GM12878 (cell line): ENCODE measurements around the gene DISP2. TPM values are rescaled to one million over a fixed set of nuclear protein-coding genes. Genes with fewer than 3 reads are reported as not detected.

Experiments
- ATAC-seq: fragments of 200-7000 bp; cut with Tn5 transposase; 3 replicates; pipeline ENCODE4 v1.9.1; 2020; ENCODE audit warnings: mild to moderate bottlenecking, moderate library complexity
- Bru-seq: library from RNA; stranded (reverse); fragments of 400-500 nt; gene quantifications from one replicate; lab custom pipeline; 2021; lab: Mats Ljungman, UMichigan
- BruChase-seq, 2 experiments: library from RNA; stranded (reverse); fragments of 400-500 nt; gene quantifications; one replicate each; lab custom pipeline; 2021; lab: Mats Ljungman, UMichigan
- BruUV-seq: library from RNA; stranded (reverse); fragments of 400-500 nt; replicated peaks from 2 replicates; lab custom pipeline; 2021; lab: Mats Ljungman, UMichigan
- CTCF ChIA-PET: fragments of 300-600 bp; sonication (Branson Sonifier 250); formaldehyde crosslinking; extraction: SDS; loops from one replicate; lab custom pipeline; 2021; ENCODE audit warnings: inconsistent platforms; lab: Yijun Ruan, JAX
- POLR2A ChIA-PET: fragments of 350-600 bp; formaldehyde crosslinking; extraction: SDS; loops from one replicate; lab custom pipeline; 2021; ENCODE audit warnings: inconsistent platforms; lab: Charles Lee
- RAD21 ChIA-PET: fragments of 300-600 bp; sonication (Branson Sonifier 250); formaldehyde crosslinking; loops from one replicate; lab custom pipeline; 2023; ENCODE audit warnings: antibody characterized with exemption; ENCODE audit not compliant: unreplicated experiment; lab: Charles Lee
- SMC1A ChIA-PET: fragments of 300-600 bp; sonication (Branson Sonifier 250); formaldehyde crosslinking; loops from one replicate; lab custom pipeline; 2023; ENCODE audit not compliant: unreplicated experiment, uncharacterized antibody; lab: Charles Lee
- DNase-seq: peaks from one replicate; pipeline ENCODE4 v3.0.0-alpha.2; 2011; ENCODE audit warnings: low read depth, low spot score
- FAIRE-seq: peaks from 3 replicates; lab custom pipeline; 2011; peaks lifted over from hg19 to GRCh38; lab: Jason Lieb, UNC
- H2AFZ ChIP-seq: 2 replicates; pipeline ENCODE4 v1.6.0; 2011; ENCODE audit warnings: low read depth, low read length, control low read depth; ENCODE audit not compliant: control insufficient read depth
- H3K27ac ChIP-seq: 2 replicates; pipeline ENCODE4 v1.5.1; 2011; ENCODE audit warnings: control low read depth; ENCODE audit not compliant: control insufficient read depth, insufficient read depth
- H3K27me3 ChIP-seq, 2 experiments: replicated peaks in 1 of 2; 2 replicates each; pipeline versions ENCODE4 v1.6.0 to v1.6.1; 2011; ENCODE audit warnings: low read length in 1 of 2; ENCODE audit not compliant: control insufficient read depth in 2 of 2, insufficient read depth in 2 of 2
- H3K36me3 ChIP-seq, 2 experiments: 2 replicates each; pipeline ENCODE4 v1.5.1; 2011; ENCODE audit warnings: low read length in 1 of 2; ENCODE audit not compliant: control insufficient read depth in 2 of 2, insufficient read depth in 2 of 2
- H3K4me1 ChIP-seq: 2 replicates; pipeline ENCODE4 v1.6.1; 2011; ENCODE audit warnings: mild to moderate bottlenecking, low read length, moderate library complexity, mixed read lengths; ENCODE audit not compliant: control insufficient read depth, insufficient read depth
- H3K4me2 ChIP-seq: 2 replicates; pipeline ENCODE4 v1.6.0; 2011; ENCODE audit warnings: control low read depth; ENCODE audit not compliant: control insufficient read depth, insufficient read depth
- H3K4me3 ChIP-seq: fragments of 200-600 bp; sonication (generic); 2 replicates; pipeline ENCODE4 v1.5.1; 2016
- H3K79me2 ChIP-seq: 2 replicates; pipeline ENCODE4 v1.6.0; 2011; ENCODE audit warnings: low read length; ENCODE audit not compliant: control insufficient read depth, insufficient read depth
- H3K9ac ChIP-seq: 2 replicates; pipeline ENCODE4 v1.8.0; 2011; ENCODE audit warnings: low read length, control low read depth, mixed read lengths; ENCODE audit not compliant: control insufficient read depth, insufficient read depth
- H3K9me3 ChIP-seq: replicated peaks from 3 replicates; pipeline ENCODE4 v1.5.1; 2011; ENCODE audit warnings: mild to moderate bottlenecking, low read length; ENCODE audit not compliant: control insufficient read depth, insufficient read depth
- H4K20me1 ChIP-seq: 2 replicates; pipeline ENCODE4 v1.6.0; 2011; ENCODE audit not compliant: control insufficient read depth, insufficient read depth
- ATF3 ChIP-seq: IDR thresholded peaks from 2 replicates; pipeline ENCODE4 v1.6.1; 2011; ENCODE audit warnings: low read depth, mild to moderate bottlenecking, low read length, moderate library complexity, borderline replicate concordance; ENCODE audit errors: extremely low read depth
- BHLHE40 ChIP-seq, 2 experiments: fragments of 450-650 bp in 1 of 2; IDR thresholded peaks; 2 replicates each; pipeline ENCODE4 v1.6.1; 2011 to 2017; ENCODE audit warnings: low read depth in 2 of 2, borderline replicate concordance in 1 of 2, improper control_type of control experiment in 1 of 2, low read length in 1 of 2, mild to moderate bottlenecking in 1 of 2
- DPF2 ChIP-seq: fragments of 450-650 bp; IDR thresholded peaks from 2 replicates; pipeline ENCODE4 v1.6.1; 2017; ENCODE audit warnings: mild to moderate bottlenecking
- GATAD2B ChIP-seq: fragments of 450-650 bp; conservative IDR thresholded peaks from 2 replicates; pipeline ENCODE4 v1.6.1; 2017; ENCODE audit warnings: low read depth, mild to moderate bottlenecking, moderate library complexity
- IKZF1 ChIP-seq: fragments of 450-650 bp; conservative IDR thresholded peaks from 2 replicates; pipeline ENCODE4 v1.6.1; 2017; ENCODE audit warnings: antibody characterized with exemption, mild to moderate bottlenecking
- IRF3 ChIP-seq: fragments of 450-650 bp; IDR thresholded peaks from 2 replicates; pipeline ENCODE4 v1.6.1; 2014; ENCODE audit warnings: mild to moderate bottlenecking
- LARP7 ChIP-seq: fragments of 450-650 bp; IDR thresholded peaks from 2 replicates; pipeline ENCODE4 v1.6.1; 2017; ENCODE audit warnings: mild to moderate bottlenecking
- NFYB ChIP-seq: IDR thresholded peaks from 2 replicates; pipeline ENCODE4 v1.6.1; 2011; ENCODE audit warnings: low read depth, mild to moderate bottlenecking, low read length, improper control_type of control experiment, moderate library complexity; ENCODE audit not compliant: insufficient read depth
- NR2F1 ChIP-seq: fragments of 450-650 bp; conservative IDR thresholded peaks from 2 replicates; pipeline ENCODE4 v1.6.1; 2017; ENCODE audit warnings: mild to moderate bottlenecking
- NRF1 ChIP-seq: conservative IDR thresholded peaks from 2 replicates; pipeline ENCODE4 v1.6.1; 2011; ENCODE audit warnings: mild to moderate bottlenecking, low read depth, low read length, improper control_type of control experiment
- RB1 ChIP-seq: fragments of 450-650 bp; formaldehyde crosslinking; IDR thresholded peaks from 2 replicates; pipeline ENCODE4 v1.6.1; 2017; ENCODE audit warnings: mild to moderate bottlenecking, borderline replicate concordance
- REST ChIP-seq: IDR thresholded peaks from 2 replicates; pipeline ENCODE4 v1.6.1; 2012; ENCODE audit warnings: mild to moderate bottlenecking, low read depth, low read length
- SMAD5 ChIP-seq: IDR thresholded peaks from 2 replicates; pipeline ENCODE4 v1.6.1; 2016; ENCODE audit warnings: antibody characterized with exemption, low read depth
- SMARCA5 ChIP-seq: fragments of 450-650 bp; IDR thresholded peaks from 2 replicates; pipeline ENCODE4 v1.6.1; 2017; ENCODE audit warnings: mild to moderate bottlenecking
- WGBS: methylation state at CpG from one replicate; pipeline ENCODE4 v1.1.6; 2016; ENCODE audit warnings: low lambda C conversion rate; ENCODE audit not compliant: insufficient replicate concordance, insufficient coverage; ENCODE audit errors: missing lambda C conversion rate; 5-methylcytosine and 5-hydroxymethylcytosine counted together
- in situ Hi-C: fragments of 300-500 bp; cut with MboI; formaldehyde crosslinking; loops from 9 replicates; pipeline ENCODE4 v1.14.3; 2018; ENCODE audit warnings: mixed read lengths
- intact Hi-C: fragments of 100-400 bp; cut with micrococcal nuclease; formaldehyde crosslinking; loops from one replicate; pipeline ENCODE4 v1.14.2; 2022; ENCODE audit not compliant: unreplicated experiment
- long read RNA-seq, 2 experiments: library from polyadenylated mRNA; unstranded; transcript quantifications; one replicate each; pipeline ENCODE4 v2.0.0, GENCODE V29; 2019 to 2020
- polyA minus RNA-seq, 3 experiments: library from RNA; depleted of rRNA, polyadenylated mRNA; stranded (reverse); fragments of >200 nt; gene quantifications; 2 replicates each; pipeline ENCODE4 v1.2.3, GENCODE V29; 2011
- polyA plus RNA-seq, 11 experiments: library from polyadenylated mRNA; depleted of rRNA in 4 of 11; unstranded in 6 of 11; stranded (reverse) in 5 of 11; fragments of >200 nt; fragmentation: Nextera tagmentation in 4 of 11; fragmentation: Illumina TruSeq in 1 of 11; extraction: Ambion mirVana in 4 of 11; extraction: Trizol in 1 of 11; gene quantifications; 1 replicate in 1 of 11; 2 replicates in 10 of 11; pipeline versions ENCODE4 v1.2.1 to v1.2.3, GENCODE V29; 2011 to 2016; ENCODE audit warnings: inconsistent platforms in 2 of 11, missing spikeins in 2 of 11, low read depth in 1 of 11
- total RNA-seq, 4 experiments: library from RNA; depleted of rRNA in 3 of 4; stranded (reverse); fragments of >200 nt in 3 of 4; fragmentation: Illumina TruSeq in 1 of 4; extraction: Trizol in 1 of 4; gene quantifications; 2 replicates each; pipeline versions ENCODE4 v1.2.1 to v1.2.3, GENCODE V29; 2013 to 2021

The DISP2 gene
- not detected in 2 replicates for total RNA-seq (2013; cell fraction: nucleolus; rRNA removed)
- total RNA-seq (2014; rRNA removed): not detected in 2 replicates
- not detected in 2 replicates for total RNA-seq (2014; rRNA removed; fragmentation: Illumina TruSeq; extraction: Trizol)
- not detected in 2 replicates for total RNA-seq (2021)
- 0.01 TPM for polyA plus RNA-seq (2011; ENCODE audit: low read depth)
- not detected in 2 replicates for polyA plus RNA-seq (2011; rRNA removed)
- not detected in 2 replicates for polyA plus RNA-seq (2011; cell fraction: cytosol; rRNA removed)
- polyA plus RNA-seq (2011; cell fraction: nucleus; rRNA removed): 0.01 TPM in 1 of 2 replicates, not detected in the other
- polyA plus RNA-seq (2012): 0.01 and 0.25 TPM in 2 replicates
- 0.03 TPM in 1 of 2 replicates, not detected in the other for polyA plus RNA-seq (2014; fragmentation: Illumina TruSeq; extraction: Trizol)
- under 1 TPM; under 0.01 to 0.20 TPM for polyA plus RNA-seq (2014; fragmentation: Nextera tagmentation; extraction: Ambion mirVana)
- polyA plus RNA-seq (2014; rRNA removed): 0.01 TPM in 1 of 2 replicates, not detected in the other
- under 1 TPM in 1 of 2 experiments, not detected in 1; 0.12 TPM for polyA plus RNA-seq (2016; fragmentation: Nextera tagmentation; extraction: Ambion mirVana)
- polyA minus RNA-seq (2011; rRNA and poly(A)+ RNA removed): under 0.01 TPM in 1 of 2 replicates, not detected in the other
- polyA minus RNA-seq (2011; cell fraction: cytosol; rRNA and poly(A)+ RNA removed): not detected in 2 replicates
- polyA minus RNA-seq (2011; cell fraction: nucleus; rRNA and poly(A)+ RNA removed): not detected in 2 replicates
- Bru-seq, nascent RNA: percentile 8 among the genes with signal in this experiment
- BruChase-seq, experiment 1, labeled RNA remaining after a 6-hour chase: not detected
- BruChase-seq, experiment 2, labeled RNA remaining after a 2-hour chase: not detected
- long read RNA-seq, experiment 1: 0 reads
- long read RNA-seq, experiment 2: 0 reads

DNA sequence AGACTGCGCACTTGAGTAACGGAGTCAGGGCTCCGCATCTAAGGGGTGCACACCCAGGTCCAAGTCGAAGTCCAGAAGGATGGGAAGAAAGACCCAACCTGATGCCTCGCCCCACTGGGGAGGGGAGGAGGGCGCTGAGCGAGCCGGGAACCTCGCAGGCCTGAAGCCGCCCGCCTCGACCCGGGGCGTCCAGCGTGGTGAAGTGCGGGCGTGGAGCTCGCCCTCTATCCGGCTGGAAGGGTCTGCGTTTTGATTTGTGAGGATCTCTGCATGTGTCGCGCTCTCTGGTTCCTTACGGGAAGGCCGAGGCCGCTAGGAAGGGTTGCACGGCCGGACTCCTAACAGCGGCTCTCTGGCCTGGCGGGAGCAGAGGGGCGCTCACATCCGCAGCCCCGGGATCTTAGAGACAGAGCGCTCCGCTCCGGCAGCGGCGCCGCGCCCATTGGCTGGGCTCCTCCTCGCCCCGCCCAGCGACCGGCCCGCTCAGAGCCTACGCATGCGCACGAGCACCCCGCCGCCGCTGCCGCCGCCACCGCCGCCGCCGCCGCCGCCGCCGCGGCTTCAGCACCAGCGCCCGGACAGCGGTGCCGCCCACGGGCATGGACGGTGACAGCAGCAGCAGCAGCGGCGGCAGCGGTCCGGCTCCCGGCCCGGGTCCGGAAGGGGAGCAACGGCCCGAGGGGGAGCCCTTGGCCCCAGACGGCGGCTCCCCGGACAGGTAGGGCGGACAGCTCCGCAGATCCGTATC, at the start of gene DISP2:
TSS of gene DISP2 (plus strand) at position 497 of the 748 bp plus-strand sequence. CDS start at position 600, 103 bp downstream.
- H3K9me3 ChIP-seq: no peaks in the 10 kb centered on the region
- DNase-seq (no peak), FAIRE-seq (peak; percentile 73), ATAC-seq (peak; percentile 94)
- no peak within 1 kb of the TSS for H3K27ac ChIP-seq
- peaks cover 0 to 6% of the 10 kb centered on the region in 2 experiments; a peak in 3 of 4 replicates for H3K27me3 ChIP-seq
- intact Hi-C loops: no loop called here
- in situ Hi-C loops: loop anchor here (5.0 kb wide), 1 partner anchor 51 kb away; the partner anchor contains the start of gene PLCB2
- peaks cover 5% of the 10 kb centered on the region; the same call in 1 of the 2 replicates for H3K4me1 ChIP-seq
- 7% methylated on average over 60 of the region's 82 CpGs for WGBS
- POLR2A ChIA-PET: no interaction called here
- no TSS peak for BruUV-seq
- CTCF ChIA-PET: interaction anchor here (0.6 to 1.9 kb wide), 4 partner anchors 11 to 233 kb away, joined by 3 to 4 read pairs (median 4); no protein-coding TSS in a partner anchor
- peak within 1 kb of the TSS; percentile 68; the same call in 1 of the 2 replicates for H3K4me3 ChIP-seq
- H3K36me3 ChIP-seq: no peaks in the 10 kb centered on the region
- RAD21 ChIA-PET: no interaction called here
- H3K79me2 ChIP-seq: no peaks in the 10 kb centered on the region
- no peaks in the 10 kb centered on the region for H4K20me1 ChIP-seq
- H3K9ac ChIP-seq: no peak within 1 kb of the TSS
- peak within 1 kb of the TSS; percentile 94 for H3K4me2 ChIP-seq
- H2AFZ ChIP-seq: peak within 1 kb of the TSS; percentile 89
- SMC1A ChIA-PET: interaction anchor here (0.7 kb wide), 1 partner anchor 50 kb away, joined by 3 read pairs; no protein-coding TSS in a partner anchor
- peak; percentile 63 for TF ChIP-seq DPF2
- TF ChIP-seq REST: peak; percentile 97
- peak; percentile 77 for TF ChIP-seq IKZF1
- peak; percentile 88; the same call in 1 of the 2 replicates for TF ChIP-seq RB1
- TF ChIP-seq GATAD2B: 0 out of 2 replicates have a peak, but pooled peaks have one; percentile 63
- peak; percentile 84 for TF ChIP-seq LARP7
- TF ChIP-seq NR2F1: 0 out of 2 replicates have a peak, but pooled peaks have one; percentile 25
- TF ChIP-seq SMAD5: no peak
- 0 out of 2 replicates have a peak, but pooled peaks have one; percentile 27 for TF ChIP-seq IRF3
- TF ChIP-seq NFYB: peak; percentile 59; the same call in 1 of the 2 replicates
- TF ChIP-seq SMARCA5: 0 out of 2 replicates have a peak, but pooled peaks have one; percentile 38
- TF ChIP-seq ATF3: no peak
- TF ChIP-seq BHLHE40 (IDR thresholded peaks at IDR 0.05; ENCODE audit: borderline replicate concordance in 1 of 2, low read depth in 2 of 2, low read length in 1 of 2): peak in 1 of 2 experiments; percentile 71; a peak in 2 of 4 replicates
- TF ChIP-seq NRF1: peak; percentile 56
